CD8-positive, alpha-beta memory T cell (primary cell): ENCODE data around the gene NUB1. TPM values are rescaled to one million over a fixed set of nuclear protein-coding genes. Genes with fewer than 3 reads are reported as not detected.

ENCODE experiments used
- CTCF ChIA-PET: fragments of 350-600 bp; sonication (Branson Sonifier 250); formaldehyde crosslinking; loops from one replicate; lab custom pipeline; 2021; ENCODE audit warnings: antibody characterized with exemption; lab: Charles Lee
- POLR2A ChIA-PET: fragments of 350-600 bp; sonication (Branson Sonifier 250); formaldehyde crosslinking; loops from one replicate; lab custom pipeline; 2021; ENCODE audit warnings: antibody characterized with exemption; lab: Charles Lee
- DNase-seq, 5 donors: peaks; one replicate each; pipeline versions ENCODE4 v3.0.0 to v3.0.0-alpha.2; 2020 to 2022; ENCODE audit warnings: mixed read lengths in 1 of 5
- H3K27ac ChIP-seq: one replicate; pipeline ENCODE4 v1.7.0; 2013; ENCODE audit warnings: low read depth, mild to moderate bottlenecking, low read length, moderate library complexity
- H3K27me3 ChIP-seq: 2 replicates; pipeline ENCODE4 v1.7.0; 2013; ENCODE audit warnings: low read length, mild to moderate bottlenecking; ENCODE audit not compliant: insufficient read depth, poor library complexity, severe bottlenecking
- H3K36me3 ChIP-seq: 2 replicates; pipeline ENCODE4 v1.7.0; 2013; ENCODE audit warnings: mild to moderate bottlenecking, low read length, moderate library complexity; ENCODE audit not compliant: insufficient read depth
- H3K4me1 ChIP-seq: 2 replicates; pipeline ENCODE4 v1.7.0; 2013; ENCODE audit warnings: mild to moderate bottlenecking, low read length, moderate library complexity; ENCODE audit not compliant: insufficient read depth
- H3K4me3 ChIP-seq: 2 replicates; pipeline ENCODE4 v1.7.0; 2013; ENCODE audit warnings: mild to moderate bottlenecking, low read length
- H3K9me3 ChIP-seq: 2 replicates; pipeline ENCODE4 v1.7.0; 2013; ENCODE audit warnings: mild to moderate bottlenecking, low read length
- H3K27ac Mint-ChIP-seq, 8 donors: one replicate each; pipeline ENCODE4 v1.8.0; 2020 to 2021; ENCODE audit warnings: mixed read lengths in 8 of 8, mild to moderate bottlenecking in 6 of 8, inconsistent platforms in 3 of 8, moderate library complexity in 3 of 8
- H3K27me3 Mint-ChIP-seq, 2 donors: one replicate each; pipeline ENCODE4 v1.8.0; 2020 to 2021; ENCODE audit warnings: mixed read lengths in 2 of 2, mild to moderate bottlenecking in 1 of 2, moderate library complexity in 1 of 2
- H3K36me3 Mint-ChIP-seq, 3 donors: one replicate each; pipeline ENCODE4 v1.8.0; 2020 to 2021; ENCODE audit warnings: mixed read lengths in 3 of 3, inconsistent platforms in 1 of 3, mild to moderate bottlenecking in 1 of 3
- H3K4me1 Mint-ChIP-seq, 3 donors: one replicate each; pipeline ENCODE4 v1.8.0; 2020 to 2021; ENCODE audit warnings: mixed read lengths in 3 of 3, inconsistent platforms in 1 of 3, mild to moderate bottlenecking in 1 of 3
- H3K4me3 Mint-ChIP-seq, 7 donors: one replicate each; pipeline ENCODE4 v1.8.0; 2020 to 2021; ENCODE audit warnings: mixed read lengths in 7 of 7, mild to moderate bottlenecking in 6 of 7, moderate library complexity in 4 of 7, inconsistent platforms in 2 of 7
- H3K9me3 Mint-ChIP-seq, 5 donors: one replicate each; pipeline ENCODE4 v1.8.0; 2020 to 2022; ENCODE audit warnings: mixed read lengths in 5 of 5, mild to moderate bottlenecking in 3 of 5, moderate library complexity in 2 of 5, inconsistent platforms in 1 of 5
- polyA plus RNA-seq: library from polyadenylated mRNA; unstranded; fragments of 300-500 nt; fragmentation: Illumina TruSeq; gene quantifications from one replicate; pipeline ENCODE4 v1.2.3, GENCODE V29; 2021
- total RNA-seq, 2 experiments: library from RNA; stranded (reverse); gene quantifications; one replicate each; pipeline ENCODE4 v1.2.3, GENCODE V29; 2021

The NUB1 gene
- total and polyA plus RNA-seq, 3 experiments from 2014 or later, result 39.1 to 82.6 (median 46.1) TPM

DNA sequence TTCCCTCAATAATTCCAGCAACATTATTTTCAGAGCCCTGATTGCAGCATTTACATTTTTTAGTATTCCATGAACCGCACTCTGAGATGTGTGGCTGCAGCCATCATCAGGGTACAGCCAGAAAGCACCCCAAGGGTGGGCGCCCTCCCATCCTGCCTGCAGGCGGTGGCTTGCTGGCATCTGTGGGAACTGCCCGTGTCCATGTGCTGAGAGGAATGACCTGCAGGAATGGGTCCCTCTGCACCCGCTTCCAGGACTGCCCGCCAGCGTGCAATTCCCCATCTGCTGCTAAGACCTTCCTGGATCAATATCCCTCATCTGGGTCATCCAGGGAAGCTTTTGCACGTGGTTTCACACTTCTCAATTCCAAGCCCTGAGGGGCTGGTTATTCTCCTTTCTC, 32.8 kb upstream of the NUB1 start:
- H3K36me3 ChIP-seq, result no peaks in the 10 kb centered on the region
- no peak for DNase-seq
- Mint-ChIP-seq H3K9me3 (peaks cover 0 to 4% (median 2%) of the 10 kb centered on the region in 5 donors), H3K27ac (no peak overlapping the region), H3K36me3 (no peaks in the 10 kb centered on the region), H3K27me3 (peaks cover 15 to 42% of the 10 kb centered on the region in 2 donors), H3K4me3 (no peak overlapping the region), H3K4me1 (peaks cover 2 to 7% (median 6%) of the 10 kb centered on the region in 3 donors)
- POLR2A ChIA-PET, result no interaction called here
- peaks cover 6% of the 10 kb centered on the region for H3K9me3 ChIP-seq
- no peak overlapping the region for H3K27ac ChIP-seq
- H3K4me3 ChIP-seq, result no peak overlapping the region
- H3K27me3 ChIP-seq, result peaks cover under 1% of the 10 kb centered on the region
- CTCF ChIA-PET, result interaction anchor here (2.9 kb wide), 1 partner anchor 42 kb away, joined by 9 read pairs; no protein-coding TSS in a partner anchor
- peaks cover 1% of the 10 kb centered on the region for H3K4me1 ChIP-seq

GRCh38 chr7:151309311-151309710, 32.3 kb upstream of the NUB1 start:
- Mint-ChIP-seq H3K27me3 (peaks cover 11 to 40% of the 10 kb centered on the region in 2 donors), H3K4me3 (no peak overlapping the region), H3K4me1 (peaks cover 2 to 7% (median 4%) of the 10 kb centered on the region in 3 donors), H3K36me3 (no peaks in the 10 kb centered on the region), H3K9me3 (peaks cover 0 to 4% (median 2%) of the 10 kb centered on the region in 5 donors), H3K27ac (no peak overlapping the region)
- Histone ChIP-seq H3K4me3 (no peak overlapping the region), H3K36me3 (no peaks in the 10 kb centered on the region), H3K27me3 (no peaks in the 10 kb centered on the region), H3K27ac (no peak overlapping the region), H3K9me3 (peaks cover 6% of the 10 kb centered on the region), H3K4me1 (no peaks in the 10 kb centered on the region)
- no peak for DNase-seq
- ChIA-PET POLR2A (no interaction called here), CTCF (interaction anchor here (2.9 kb wide), 1 partner anchor 41 kb away, joined by 9 read pairs; no protein-coding TSS in a partner anchor)

DNA sequence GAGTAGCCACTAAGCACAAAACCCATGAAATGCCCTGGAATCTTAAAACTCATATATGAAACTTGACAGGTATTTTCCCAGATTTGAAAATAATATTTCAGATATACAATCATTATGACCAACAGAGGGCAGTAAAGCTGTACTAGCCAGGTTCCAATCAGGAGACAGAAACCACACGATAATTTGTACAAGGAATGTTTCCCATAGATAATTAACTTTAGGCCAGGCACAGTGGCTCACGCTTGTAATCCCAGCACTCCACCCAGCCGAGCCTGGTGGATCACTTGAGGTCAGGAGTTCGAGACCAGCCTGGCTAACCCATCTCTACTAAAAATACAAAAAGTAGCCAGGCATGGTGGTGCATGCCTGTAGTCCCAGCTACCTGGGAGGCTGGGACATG, 31.0 kb upstream of the NUB1 start:
- no peaks in the 10 kb centered on the region for H3K36me3 Mint-ChIP-seq
- no peaks in the 10 kb centered on the region for H3K27me3 ChIP-seq
- H3K4me1 Mint-ChIP-seq, result peaks cover 3 to 5% (median 4%) of the 10 kb centered on the region in 3 donors
- DNase-seq, result no peak
- no peak overlapping the region for H3K27ac ChIP-seq
- H3K27ac Mint-ChIP-seq, result no peak overlapping the region
- no peak overlapping the region for H3K4me3 Mint-ChIP-seq
- H3K4me3 ChIP-seq, result no peak overlapping the region
- H3K27me3 Mint-ChIP-seq, result peaks cover 4 to 30% of the 10 kb centered on the region in 2 donors
- H3K9me3 ChIP-seq, result peaks cover 6% of the 10 kb centered on the region
- H3K4me1 ChIP-seq, result no peaks in the 10 kb centered on the region
- H3K9me3 Mint-ChIP-seq, result peaks cover 0 to 4% (median 2%) of the 10 kb centered on the region in 5 donors
- ChIA-PET POLR2A (no interaction called here), CTCF (interaction anchor here (0.9 to 2.9 kb wide), 4 partner anchors 40 to 187 kb away, joined by 3 to 13 read pairs (median 8); no protein-coding TSS in a partner anchor)
- H3K36me3 ChIP-seq, result no peaks in the 10 kb centered on the region

GRCh38 chr7:151311294-151311864, 30.2 kb upstream of the NUB1 start:
- H3K4me1 Mint-ChIP-seq, result peaks cover 3 to 5% (median 4%) of the 10 kb centered on the region in 3 donors
- no peaks in the 10 kb centered on the region for H3K27me3 ChIP-seq
- H3K4me3 Mint-ChIP-seq, result no peak overlapping the region
- ChIA-PET POLR2A (no interaction called here), CTCF (interaction anchor here (0.7 to 2.0 kb wide), 4 partner anchors 30 to 137 kb away, joined by 3 to 13 read pairs (median 5); partner anchors contain the start of gene NUB1)
- no peak overlapping the region for H3K27ac Mint-ChIP-seq
- H3K36me3 Mint-ChIP-seq, result no peaks in the 10 kb centered on the region
- peaks cover 4 to 24% of the 10 kb centered on the region in 2 donors for H3K27me3 Mint-ChIP-seq
- no peak for DNase-seq
- H3K27ac ChIP-seq, result no peak overlapping the region
- H3K36me3 ChIP-seq, result no peaks in the 10 kb centered on the region
- H3K4me1 ChIP-seq, result no peaks in the 10 kb centered on the region
- peaks cover 0 to 4% (median 2%) of the 10 kb centered on the region in 5 donors for H3K9me3 Mint-ChIP-seq
- H3K4me3 ChIP-seq, result no peak overlapping the region
- peaks cover 6% of the 10 kb centered on the region for H3K9me3 ChIP-seq

- no peaks in the 10 kb centered on the region for H3K36me3 Mint-ChIP-seq
- Histone ChIP-seq H3K4me3 (no peak overlapping the region), H3K4me1 (no peaks in the 10 kb centered on the region), H3K27ac (no peak overlapping the region), H3K9me3 (peaks cover 6% of the 10 kb centered on the region), H3K36me3 (no peaks in the 10 kb centered on the region), H3K27me3 (no peaks in the 10 kb centered on the region)
- H3K9me3 Mint-ChIP-seq, result peaks cover 0 to 4% (median 2%) of the 10 kb centered on the region in 5 donors
- ChIA-PET POLR2A (no interaction called here), CTCF (interaction anchor here (1.5 kb wide), 1 partner anchor 29 kb away, joined by 3 read pairs; the partner anchor contains the start of gene NUB1)
- H3K4me3 Mint-ChIP-seq, result no peak overlapping the region
- no peak overlapping the region for H3K27ac Mint-ChIP-seq
- H3K4me1 Mint-ChIP-seq, result peaks cover 3 to 5% (median 4%) of the 10 kb centered on the region in 3 donors
- peaks cover 4 to 15% of the 10 kb centered on the region in 2 donors for H3K27me3 Mint-ChIP-seq
- DNase-seq, result no peak
These were observed 29.3 kb upstream of the NUB1 start for GRCh38 chr7:151312356-151312755.

DNA sequence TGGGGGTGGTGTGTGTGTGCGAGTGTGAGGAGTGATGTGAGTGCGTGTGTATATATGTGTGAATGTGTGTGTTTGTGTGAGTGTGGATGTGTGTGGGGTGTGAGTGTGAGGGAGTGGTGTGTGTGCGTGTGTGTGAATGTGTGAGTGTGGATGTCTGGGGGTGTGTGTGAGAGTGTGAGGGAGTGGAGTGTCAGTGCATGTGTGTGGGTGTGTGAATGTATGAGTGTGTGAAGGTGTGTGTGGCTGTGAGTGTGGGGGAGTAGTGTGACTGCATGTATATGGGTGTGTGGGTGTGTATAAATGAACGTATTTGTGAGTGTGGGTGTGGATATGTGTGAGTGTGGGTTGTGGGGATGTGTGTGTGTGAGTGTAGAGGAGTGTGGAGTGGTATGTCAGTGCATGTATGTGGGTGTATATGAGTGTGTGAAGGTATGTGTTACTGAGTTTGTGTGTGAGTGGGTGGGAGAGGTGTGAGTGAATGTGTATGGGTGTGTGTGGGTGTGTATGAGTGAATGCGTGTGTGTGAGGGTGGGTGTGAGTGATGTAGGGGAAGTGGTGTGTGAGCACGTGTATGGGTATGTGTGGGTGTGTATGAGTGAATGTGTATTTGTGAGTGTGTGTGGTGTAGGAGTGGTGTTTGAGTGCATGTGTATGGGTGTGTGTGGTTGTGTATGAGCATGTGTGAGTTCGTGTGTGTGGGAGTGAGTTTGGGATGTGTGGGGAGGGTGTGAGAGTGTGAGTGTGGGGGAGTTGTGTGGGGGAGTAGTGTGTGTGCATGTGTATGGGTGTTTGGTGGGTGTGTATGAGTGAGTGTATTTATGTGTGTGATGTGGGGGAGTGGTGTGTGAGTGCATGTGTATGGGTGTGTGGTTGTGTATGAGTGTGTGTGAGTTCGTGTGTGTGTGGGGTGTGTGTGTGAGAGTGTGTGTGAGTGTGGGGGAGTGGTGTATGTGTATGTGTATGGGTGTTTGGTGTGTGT, 28.5 kb upstream of the NUB1 start:
- H3K4me1 ChIP-seq, result no peaks in the 10 kb centered on the region

DNA sequence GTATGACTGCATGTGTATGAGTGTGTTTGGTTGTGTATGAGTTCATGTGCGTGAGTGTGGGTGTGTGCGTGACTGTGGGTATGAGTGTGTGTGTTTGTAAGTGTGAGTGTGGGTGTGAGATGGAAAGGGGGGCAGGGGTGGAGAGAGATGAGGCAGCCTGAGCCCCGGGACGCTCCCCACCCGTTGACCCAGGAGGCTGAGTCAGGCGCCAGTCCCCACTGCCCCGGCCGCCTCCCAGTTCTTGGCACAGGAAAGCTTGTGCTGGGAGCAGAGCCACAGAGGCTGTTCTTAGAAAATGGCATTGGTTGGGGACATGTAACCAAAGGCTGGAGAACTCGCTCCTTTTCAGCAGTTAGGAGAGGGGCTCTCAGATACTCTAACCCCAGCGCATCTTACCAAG, 27.8 kb upstream of the NUB1 start:
- CTCF ChIA-PET, result interaction anchor here (1.4 to 10.0 kb wide), 3 partner anchors 39 to 134 kb away, joined by 3 to 118 read pairs (median 83); no protein-coding TSS in a partner anchor
- no peaks in the 10 kb centered on the region for H3K36me3 ChIP-seq
- DNase-seq, result no peak
- no peak overlapping the region for H3K27ac ChIP-seq
- H3K9me3 ChIP-seq, result peaks cover 8% of the 10 kb centered on the region
- peaks cover 1 to 7% (median 5%) of the 10 kb centered on the region in 5 donors for H3K9me3 Mint-ChIP-seq
- peaks cover 4 to 5% of the 10 kb centered on the region in 2 donors for H3K27me3 Mint-ChIP-seq
- H3K4me3 Mint-ChIP-seq, result no peak overlapping the region
- H3K27ac Mint-ChIP-seq, result no peak overlapping the region
- H3K4me1 Mint-ChIP-seq, result peaks cover 3 to 5% (median 4%) of the 10 kb centered on the region in 3 donors
- no peak overlapping the region for H3K4me3 ChIP-seq
- peaks cover 1 to 5% (median 4%) of the 10 kb centered on the region in 3 donors for H3K36me3 Mint-ChIP-seq
- H3K27me3 ChIP-seq, result no peaks in the 10 kb centered on the region
- POLR2A ChIA-PET, result no interaction called here
- H3K4me1 ChIP-seq, result no peaks in the 10 kb centered on the region

More for the DNA sequence above, 28.5 kb upstream of the NUB1 start:
- H3K4me3 ChIP-seq, result no peak overlapping the region
- ChIA-PET POLR2A (no interaction called here), CTCF (interaction anchor here (5.4 to 10.0 kb wide), 2 partner anchors 40 to 135 kb away, joined by 83 to 118 read pairs; no protein-coding TSS in a partner anchor)
- Mint-ChIP-seq H3K4me1 (peaks cover 3 to 5% (median 4%) of the 10 kb centered on the region in 3 donors), H3K27me3 (peaks cover 4 to 8% of the 10 kb centered on the region in 2 donors), H3K36me3 (no peaks in the 10 kb centered on the region), H3K9me3 (peaks cover 0 to 4% (median 2%) of the 10 kb centered on the region in 5 donors), H3K4me3 (no peak overlapping the region), H3K27ac (no peak overlapping the region)
- DNase-seq, result no peak
- H3K27me3 ChIP-seq, result no peaks in the 10 kb centered on the region
- no peaks in the 10 kb centered on the region for H3K36me3 ChIP-seq
- no peak overlapping the region for H3K27ac ChIP-seq
- peaks cover 6% of the 10 kb centered on the region for H3K9me3 ChIP-seq
